Measurements from ENCODE around the gene MYG1. TPM values are rescaled to one million over a fixed set of nuclear protein-coding genes. Genes with fewer than 3 reads are reported as not detected.
"Not testable (repeated sequence)": the region's sequence is repeated elsewhere in the genome, so short reads cannot be mapped to it uniquely, and the experiment has no call there.

Gene MYG1
- polyA plus RNA-seq, 5 donors, result 39.1 to 56.6 (median 42.6) TPM

- DNase-seq, result peak; percentile 31 to 39
These were observed 26.1 kb downstream of the MYG1 start for GRCh38 chr12:53325511-53326061.

GRCh38 chr12:53326460-53327185, 27.1 kb downstream of the MYG1 start:
- DNase-seq, result no peak

DNA sequence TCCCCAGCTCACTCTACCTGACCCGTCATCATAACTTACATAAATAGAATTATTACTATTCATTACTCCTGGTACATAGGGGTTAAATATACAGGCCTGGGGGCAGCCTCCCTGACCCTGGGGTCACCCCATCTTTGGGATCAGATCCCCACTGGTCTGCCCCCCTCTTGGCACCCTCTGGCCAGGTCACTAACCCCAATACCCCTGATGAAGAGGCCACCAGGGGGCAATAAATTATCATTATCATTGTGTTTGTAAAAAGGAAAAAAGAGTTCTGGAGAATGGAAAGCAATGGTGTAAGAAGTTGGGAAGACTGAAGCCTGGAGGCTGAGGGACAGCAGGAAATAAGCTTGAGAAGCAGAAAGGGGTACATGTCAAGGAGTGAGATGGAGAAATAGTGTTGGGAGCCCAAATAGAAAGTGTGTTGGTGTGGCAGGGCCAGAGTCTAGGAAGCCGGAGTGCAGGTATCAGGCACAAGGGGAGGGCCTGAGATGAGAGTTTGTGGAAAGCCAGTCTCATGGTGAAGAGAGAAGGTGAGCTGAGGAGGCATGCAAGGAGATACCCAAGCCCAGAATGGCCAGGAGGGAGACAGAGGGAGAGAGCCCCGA, 28.0 kb downstream of the MYG1 start:
- no peak for DNase-seq

- DNase-seq, result no peak
These were observed 28.5 kb downstream of the MYG1 start for GRCh38 chr12:53328043-53328435.

DNA sequence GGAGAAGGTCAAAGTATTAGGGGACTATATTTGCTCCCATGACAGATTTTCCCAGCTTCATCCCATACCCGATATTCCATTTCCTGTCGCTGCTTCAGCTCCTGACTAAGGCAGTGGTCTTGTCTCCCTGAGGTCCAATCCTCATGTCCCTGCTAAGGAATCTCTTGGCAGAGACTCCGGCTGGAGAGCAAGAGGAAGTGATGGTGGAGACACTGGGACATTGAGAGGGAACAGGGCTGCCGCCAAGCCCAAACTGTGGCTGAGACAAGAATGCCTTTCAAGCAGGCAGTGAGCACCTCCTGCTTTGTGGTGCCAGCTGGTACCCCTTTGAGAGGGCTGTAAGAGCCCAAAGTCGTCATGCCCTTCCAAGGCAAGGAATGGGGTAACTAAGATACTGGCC, 31.2 kb downstream of the MYG1 start:
- no peak for DNase-seq

DNA sequence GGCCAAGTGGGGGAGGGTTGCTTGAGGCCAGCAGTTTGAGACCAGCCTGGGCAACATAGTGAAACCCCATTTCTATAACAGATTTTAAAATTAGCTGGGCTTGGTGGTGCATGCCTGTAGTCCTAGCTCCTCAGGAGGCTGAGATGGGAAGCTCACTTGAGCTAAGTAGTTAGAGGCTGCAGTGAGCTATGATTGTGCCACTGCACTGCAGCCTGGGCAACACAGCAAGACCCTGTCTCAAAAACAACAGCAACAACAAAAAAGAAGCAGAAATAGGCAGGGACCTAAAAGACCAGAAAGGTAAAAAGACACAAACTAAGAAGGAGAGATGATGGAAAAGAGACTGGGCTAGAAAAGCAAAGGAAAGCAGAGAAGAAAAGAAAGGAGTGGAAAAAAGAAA, 32.8 kb downstream of the MYG1 start:
- DNase-seq, result not testable (repeated sequence)

GRCh38 chr12:53332744-53333143, 33.2 kb downstream of the MYG1 start:
- no peak for DNase-seq

GRCh38 chr12:53333289-53333688, 33.8 kb downstream of the MYG1 start:
- DNase-seq, result no peak

DNA sequence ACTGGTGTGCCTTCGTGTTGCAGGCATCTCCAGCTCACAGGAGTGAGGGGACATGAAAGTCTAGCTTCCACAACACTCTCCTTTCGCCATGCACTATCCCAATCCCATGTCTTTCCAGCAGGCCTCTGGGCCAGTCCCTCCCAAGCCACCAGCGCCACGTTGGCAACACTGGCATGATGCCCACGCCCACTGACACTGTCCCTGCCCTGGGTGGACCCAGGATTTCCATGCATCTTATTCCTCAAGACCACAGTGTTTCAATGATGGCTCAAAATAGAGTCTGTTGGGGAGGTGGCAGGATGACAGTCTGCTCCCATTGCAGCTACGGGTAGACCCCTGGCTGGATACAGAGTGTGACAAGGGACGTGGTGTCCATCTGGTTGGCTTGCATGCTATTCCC, 34.4 kb downstream of the MYG1 start:
- no peak for DNase-seq

DNA sequence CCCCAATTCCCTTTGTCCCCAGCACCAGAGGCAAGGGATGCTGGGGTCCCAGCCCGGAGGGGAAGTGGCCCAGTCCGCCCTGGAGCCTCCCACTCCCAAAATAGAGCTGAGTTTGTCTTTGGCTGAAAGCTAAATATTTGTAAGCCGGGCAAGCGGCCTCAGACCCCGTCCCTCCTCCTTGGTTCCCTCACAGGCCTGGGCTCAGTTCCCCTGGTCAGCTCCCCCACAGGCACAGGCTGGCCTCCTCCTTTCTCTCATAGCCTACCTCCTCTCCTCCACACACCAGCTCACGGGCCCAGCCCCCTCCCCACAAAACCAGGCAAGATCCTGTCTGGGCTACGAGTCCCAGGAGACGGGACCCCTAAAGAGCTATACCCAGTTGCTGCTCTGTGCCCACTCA, 35.3 kb downstream of the MYG1 start:
- no peak for DNase-seq

DNA sequence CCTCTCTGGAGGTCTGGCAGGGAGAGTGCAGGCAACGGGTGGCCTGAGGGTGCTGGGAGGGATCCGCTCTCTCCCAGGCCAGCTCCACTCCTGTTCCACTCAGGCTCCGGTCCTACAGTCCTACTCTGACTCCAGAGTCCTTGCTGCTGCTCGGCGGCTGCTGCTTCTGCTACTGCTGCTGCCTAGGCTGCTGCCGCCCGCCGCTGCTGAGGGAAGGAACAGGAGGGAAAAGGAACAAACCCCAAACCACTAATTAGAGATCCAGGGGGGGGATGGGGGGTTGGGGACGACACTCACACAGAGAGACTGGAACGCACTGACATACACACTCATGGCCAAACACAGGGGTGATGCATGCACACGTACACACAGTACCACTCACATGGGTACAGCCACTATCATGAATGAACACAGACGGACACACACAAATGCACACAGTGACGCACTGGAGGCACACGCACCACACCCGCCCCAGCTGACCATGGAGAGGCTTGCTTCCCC, 36.7 kb downstream of the MYG1 start, which contains the start of gene SP7:
Gene SP7, minus strand, starts transcription at position 174 of the 501 bp plus-strand sequence. CDS start 708 bp downstream, outside the sequence.
- no peak for DNase-seq

- no peak for DNase-seq
These were observed 38.5 kb downstream of the MYG1 start for GRCh38 chr12:53338017-53338416.

GRCh38 chr12:53338916-53339315, 39.4 kb downstream of the MYG1 start:
- DNase-seq, result no peak

DNA sequence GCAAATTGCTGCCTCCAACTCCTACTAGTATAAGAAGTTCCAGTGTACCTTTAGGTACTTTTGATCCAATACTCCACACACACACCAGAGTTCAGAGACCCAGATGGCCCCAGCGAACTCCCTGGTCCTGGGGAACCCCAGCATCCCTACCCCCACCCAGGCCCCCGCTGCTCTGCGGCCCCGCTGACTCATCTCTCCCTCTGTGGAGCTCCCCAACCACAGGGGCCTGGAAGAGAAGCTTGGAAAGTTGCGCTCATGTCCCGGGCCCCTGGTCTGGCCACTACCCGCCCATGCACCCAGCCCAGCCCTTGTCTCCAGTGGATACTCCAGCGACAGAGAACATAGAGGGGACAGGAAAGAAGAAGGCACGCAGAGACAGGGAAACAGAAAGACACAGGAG, 40.9 kb downstream of the MYG1 start:
- DNase-seq, result no peak

DNA sequence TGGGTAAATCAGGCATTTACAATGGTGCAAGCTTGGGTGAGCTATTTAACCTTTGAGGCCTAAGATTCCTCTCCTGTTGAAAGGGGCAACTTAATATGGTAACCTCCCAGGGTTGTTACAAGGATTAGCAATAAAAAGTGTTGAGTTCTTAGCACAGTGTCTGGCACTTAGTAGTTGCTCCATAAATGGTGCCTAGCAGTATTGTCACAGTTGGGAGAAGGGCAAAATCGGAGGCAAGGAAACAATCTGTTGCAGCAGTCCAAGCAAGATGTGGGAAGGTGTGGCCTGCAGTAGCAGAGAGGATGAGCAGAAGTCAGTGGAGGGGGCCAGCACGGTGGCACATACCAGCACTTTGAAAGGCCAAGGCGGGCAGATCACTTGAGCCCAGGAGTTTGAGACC, 44.0 kb downstream of the MYG1 start:
- no peak for DNase-seq

DNA sequence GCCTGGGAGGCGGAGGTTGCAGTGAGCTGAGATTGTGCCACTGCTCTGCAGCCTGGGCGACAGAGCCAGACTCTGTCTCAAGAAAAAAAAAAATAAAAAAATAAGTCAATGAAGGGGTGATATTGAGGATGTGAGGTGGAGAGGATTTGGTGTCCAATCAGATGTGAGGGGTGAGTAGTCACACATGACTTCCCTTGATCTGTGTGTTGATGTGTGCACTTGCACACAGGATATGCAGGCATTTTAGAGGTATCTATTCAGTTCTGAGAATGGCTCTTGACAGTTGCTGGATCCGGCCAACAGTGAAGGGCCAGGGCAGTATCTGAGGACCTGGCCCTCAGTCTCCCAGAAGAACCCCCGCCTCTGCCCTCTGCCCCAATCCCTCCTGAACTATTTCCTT, 44.5 kb downstream of the MYG1 start:
- DNase-seq, result no peak

- DNase-seq, result no peak
These were observed 45.0 kb downstream of the MYG1 start for GRCh38 chr12:53344487-53344823.

DNA sequence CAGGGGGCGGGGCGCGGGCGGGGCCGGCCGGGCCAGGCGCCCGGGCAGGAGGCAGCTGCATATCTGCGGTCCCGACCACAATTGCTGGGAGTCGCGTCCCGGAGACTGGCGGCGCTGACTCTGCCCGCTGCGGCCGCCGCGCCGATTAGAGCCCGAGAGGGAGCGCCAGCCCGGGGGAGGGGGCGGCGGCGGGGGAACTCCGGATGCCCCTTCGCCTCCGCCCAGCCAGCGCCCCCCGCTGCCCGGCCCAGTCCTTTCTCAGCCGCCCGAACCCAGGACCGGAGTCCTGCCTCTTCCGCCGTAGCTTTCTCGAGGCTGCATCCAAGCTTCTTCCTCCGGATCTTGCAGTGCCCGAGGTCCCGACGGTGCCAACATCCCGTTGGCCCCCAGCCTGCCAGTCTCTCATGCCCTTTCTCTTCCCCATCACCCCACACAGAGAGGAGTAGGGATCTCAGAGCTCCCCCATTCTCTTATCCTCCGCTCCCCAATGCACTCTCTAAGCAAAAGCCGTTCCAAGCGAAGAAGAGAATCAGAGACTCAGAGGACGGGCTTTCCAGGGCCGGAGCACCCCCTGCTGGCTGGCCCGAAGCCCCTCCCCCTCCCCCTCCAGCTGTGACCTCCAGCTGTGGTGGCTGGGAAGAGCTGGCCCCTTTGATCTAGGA, 45.5 kb downstream of the MYG1 start:
- DNase-seq, result peak; percentile 83 to 87

GRCh38 chr12:53345486-53346188, 46.1 kb downstream of the MYG1 start:
- peak in 1 of 2 donors; percentile 27 for DNase-seq

DNA sequence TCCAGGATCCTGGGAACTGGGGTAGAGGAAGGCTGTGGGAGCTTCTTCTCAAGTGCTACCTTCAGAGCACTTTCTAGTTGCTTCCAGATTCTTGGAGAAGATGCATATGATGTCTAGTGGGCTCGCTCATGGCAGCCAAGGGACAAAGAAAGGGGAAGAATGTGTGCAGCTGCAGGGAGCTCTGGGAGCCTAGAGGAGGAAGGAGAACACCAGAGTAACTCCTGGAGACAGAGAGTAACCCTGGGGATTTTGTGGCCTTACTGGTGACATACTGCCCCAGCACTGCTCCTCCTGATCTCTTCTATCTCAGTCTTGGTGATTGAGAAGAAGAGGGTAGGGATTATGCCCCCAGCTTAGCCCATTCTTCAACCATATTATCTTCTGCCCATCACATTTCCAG, 47.0 kb downstream of the MYG1 start:
- no peak for DNase-seq

DNA sequence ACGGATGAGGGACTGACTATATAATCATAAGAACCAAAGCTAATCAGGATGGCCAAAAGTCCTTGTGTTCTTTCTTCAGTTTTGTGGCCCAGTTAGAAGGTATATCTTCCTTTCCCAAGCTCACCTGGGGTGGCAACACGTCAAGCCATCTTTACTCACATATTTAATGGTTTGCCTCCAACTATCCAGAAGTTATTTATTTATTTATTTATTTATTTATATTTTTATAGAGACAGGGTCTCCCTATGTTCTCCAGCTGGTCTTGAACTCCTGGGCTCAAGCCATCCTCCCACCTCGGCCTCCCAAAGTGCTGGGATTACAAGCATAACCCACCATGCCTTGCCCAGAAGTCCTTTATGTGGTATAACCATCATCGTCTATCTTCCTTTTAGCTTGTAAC, 48.4 kb downstream of the MYG1 start:
- DNase-seq, result no peak

All from right lung (tissue), 5 donors.